CD4-positive, alpha-beta T cell treated with Interleukin-15 for 1 hour (primary cell): ENCODE results near the gene GANAB.
"Not testable (repeated sequence)": the region's sequence is repeated elsewhere in the genome, so short reads cannot be mapped to it uniquely, and the experiment has no call there.

Experiments used
- DNase-seq: peaks from one replicate; pipeline ENCODE4 v3.0.0-alpha.2; 2020

GANAB gene

DNA sequence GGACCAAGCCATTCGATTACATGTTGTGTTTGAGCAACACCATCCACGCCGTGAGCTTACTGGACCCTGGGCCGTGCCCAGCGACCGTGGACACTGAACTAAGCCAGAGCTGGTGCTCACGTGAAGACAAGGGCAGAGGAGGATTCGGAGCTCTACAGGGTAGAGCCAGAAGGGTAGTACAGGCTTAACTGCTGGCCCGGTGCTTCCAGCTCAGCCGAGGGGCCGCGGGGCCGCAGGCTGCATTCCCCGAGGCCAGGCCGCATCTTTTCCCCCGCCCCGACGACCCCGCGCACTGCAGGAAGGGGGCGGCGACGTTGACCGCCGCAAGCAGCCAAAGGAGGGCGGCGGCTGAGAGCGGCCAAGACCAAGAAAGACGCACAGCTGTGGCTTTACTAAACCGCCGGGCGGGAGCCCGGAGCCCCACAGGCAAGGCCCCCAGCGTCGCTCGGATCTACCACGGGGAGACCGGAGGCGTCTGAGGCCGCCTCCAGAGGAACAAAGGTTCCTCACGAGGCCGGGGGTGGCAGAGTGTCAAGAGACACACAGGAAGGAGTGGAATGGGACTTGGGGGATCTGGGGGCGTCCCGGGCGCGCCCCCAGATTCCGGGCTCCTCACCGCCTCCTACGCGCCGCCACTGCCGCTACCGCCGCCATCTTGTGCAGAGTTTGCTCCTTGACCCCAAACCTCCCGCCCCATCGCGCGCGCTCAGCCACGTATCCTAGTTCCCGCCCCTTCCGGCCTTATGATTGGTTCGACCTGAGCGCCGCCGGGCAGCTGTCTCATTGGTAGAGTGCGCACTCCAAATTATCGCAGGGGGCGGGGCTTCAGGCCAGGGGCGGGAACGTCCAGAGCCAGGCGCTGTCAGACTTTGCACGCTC is at the start of gene GANAB:
GANAB (minus strand) TSS at position 668 of the 879 bp plus-strand sequence; CDS start at position 654, 14 bp downstream.
- peak; percentile 98 for DNase-seq

DNA sequence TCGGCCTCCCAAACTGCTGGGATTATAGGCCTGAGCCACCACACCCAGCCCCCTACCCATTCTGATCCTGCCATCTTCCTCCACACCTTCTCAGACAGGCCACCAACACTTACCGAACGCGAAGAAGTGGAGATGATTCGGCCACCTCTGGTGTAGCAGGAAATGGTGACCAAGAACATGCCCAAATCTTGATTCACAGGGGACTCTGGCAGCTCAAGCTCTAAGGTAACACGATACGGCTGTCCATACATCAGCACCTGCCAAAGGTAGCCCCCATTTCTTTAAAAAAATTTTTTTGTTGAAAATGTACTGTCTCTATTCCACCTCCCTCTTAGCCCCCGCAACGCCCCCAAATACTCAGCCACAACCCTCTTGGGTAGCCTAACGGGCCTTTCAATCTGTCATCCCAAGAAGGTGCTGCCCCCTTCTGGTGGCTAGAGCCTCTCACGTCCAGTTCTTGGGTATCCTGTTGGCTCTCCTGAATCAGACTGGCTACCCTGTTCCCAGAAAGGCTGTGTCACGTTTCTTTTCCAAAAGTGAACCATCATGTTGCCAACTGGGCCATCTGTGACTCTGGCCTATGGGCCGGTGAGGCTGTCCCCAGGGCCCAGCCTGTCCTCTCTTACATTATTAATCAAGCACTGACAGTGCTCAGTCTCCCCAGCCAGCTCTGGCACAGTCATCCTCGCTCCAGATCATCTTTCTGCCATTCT is 48.2 kb upstream of the GANAB start:
- DNase-seq = peak; percentile 77

DNA sequence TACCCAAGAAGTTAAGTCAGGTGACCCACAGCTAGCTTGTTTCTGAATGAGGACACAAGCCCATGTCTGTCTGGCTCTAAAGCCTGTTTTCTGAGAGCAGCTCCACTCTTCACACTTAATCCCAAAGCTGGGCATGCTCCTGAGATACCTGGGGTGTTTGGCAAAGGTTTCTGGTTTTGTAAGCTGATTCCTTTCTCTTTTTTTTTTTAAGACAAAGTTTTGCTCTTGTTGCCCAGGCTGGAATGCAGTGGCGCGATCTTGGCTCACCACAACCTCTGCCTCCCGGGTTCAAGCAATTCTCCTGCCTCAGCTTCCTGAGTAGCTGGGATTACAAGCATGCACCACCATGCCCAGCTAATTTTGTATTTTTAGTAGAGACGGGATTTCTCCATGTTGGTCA is 47.2 kb upstream of the GANAB start:
- DNase-seq = not testable (repeated sequence)

DNA sequence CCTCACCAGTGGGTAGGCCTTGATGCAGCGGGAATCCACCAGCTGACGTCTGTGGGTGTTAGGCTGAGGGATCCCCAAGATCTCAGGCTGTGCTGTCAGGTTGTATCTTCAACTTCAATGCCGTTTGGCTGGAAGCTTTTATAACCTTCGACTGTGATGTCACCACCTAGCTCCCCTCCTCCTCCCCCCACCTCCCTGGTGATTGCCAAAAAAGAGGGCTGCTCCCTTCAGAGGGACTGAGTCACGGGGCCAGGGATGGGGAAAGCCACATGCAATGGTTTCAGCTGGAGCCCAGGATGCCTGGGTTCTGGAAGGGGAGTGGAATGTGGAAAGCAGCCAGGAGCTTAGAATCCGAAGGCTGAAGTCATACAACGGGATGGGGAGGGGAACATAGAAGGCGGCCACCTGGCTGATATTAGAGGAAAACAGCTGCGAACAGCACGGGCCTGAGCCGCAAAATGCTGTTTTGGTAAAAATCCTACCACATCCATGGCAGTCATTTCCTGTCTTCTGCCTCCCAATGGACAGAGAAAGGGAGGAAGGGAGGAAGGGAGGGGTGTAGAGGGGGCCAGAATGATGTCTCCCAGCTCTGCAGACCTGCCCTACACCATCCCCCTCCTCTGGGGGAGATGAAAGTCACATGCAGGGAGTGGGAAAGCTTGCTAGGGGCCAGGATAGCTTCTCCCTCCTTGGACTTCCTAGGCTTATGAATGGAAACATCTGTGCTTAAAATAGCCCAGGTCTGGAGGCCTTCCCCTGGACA is 43.2 kb upstream of the GANAB start, which contains the start of gene LRRN4CL:
LRRN4CL (minus strand) TSS at position 110 of the 763 bp plus-strand sequence. CDS start 1,022 bp downstream, outside the sequence.
- DNase-seq = no peak

DNA sequence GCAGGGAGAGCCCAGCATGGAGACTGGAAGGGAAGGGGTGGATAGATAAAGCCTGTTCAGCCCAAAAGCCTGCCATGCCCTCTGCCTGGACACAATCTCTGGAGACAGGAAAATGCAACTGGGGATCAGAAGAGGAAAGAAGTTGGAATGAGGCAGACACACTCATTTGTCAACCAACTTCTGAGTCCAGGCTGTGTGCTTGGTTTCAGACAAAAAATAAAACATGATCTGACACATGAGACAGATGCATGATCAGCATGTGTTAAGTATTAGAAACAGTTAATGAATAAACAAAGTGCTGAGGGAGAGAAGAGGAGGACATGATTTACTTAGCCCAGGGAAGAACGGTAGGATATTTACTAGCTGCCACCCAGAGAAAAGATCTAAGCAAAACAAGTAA is 42.1 kb upstream of the GANAB start:
- no peak for DNase-seq

DNA sequence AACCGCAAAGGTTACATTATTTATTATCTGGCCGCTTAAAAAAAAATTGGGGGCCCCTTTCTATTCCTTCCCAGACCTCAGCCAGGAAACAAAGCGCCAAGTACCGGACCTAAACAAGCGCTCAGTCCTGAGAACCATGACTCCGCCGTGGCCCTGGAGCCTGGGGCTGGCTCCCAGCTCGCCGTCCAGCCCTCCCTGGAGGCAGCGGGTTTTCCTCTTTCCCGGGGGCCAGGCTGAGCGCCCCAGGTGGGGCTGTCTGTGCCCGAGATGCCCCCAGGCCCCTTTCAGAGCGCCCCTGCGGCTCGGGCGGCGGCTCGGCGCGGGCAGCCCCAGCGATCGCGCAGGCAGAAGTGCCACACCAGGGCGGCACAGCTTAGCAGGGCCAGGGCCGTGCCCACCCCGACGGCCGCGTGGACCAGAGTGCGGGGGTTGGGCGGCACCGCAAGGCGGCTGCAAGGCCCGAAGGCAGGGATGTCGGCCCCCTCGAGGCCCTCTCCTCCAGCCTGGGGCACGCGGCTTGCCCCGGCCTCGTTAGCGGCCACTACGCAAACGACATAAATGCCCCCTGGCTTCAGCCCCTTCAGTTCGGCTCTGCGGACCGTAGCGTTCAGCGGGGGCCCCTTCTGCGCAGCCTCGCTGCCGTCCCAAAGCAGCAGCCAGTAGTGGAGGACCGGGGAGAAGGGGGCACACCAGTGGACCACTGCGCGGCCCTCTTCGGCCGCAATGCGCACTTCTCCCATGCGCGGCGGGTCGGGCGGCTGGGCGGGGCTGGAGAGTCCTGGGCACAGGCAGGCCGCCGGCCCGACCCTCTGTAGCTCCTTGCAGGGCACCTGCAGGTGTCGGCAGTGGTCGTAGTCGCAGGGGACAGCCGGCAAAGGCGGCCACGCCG is 41.3 kb upstream of the GANAB start:
- no peak for DNase-seq

DNA sequence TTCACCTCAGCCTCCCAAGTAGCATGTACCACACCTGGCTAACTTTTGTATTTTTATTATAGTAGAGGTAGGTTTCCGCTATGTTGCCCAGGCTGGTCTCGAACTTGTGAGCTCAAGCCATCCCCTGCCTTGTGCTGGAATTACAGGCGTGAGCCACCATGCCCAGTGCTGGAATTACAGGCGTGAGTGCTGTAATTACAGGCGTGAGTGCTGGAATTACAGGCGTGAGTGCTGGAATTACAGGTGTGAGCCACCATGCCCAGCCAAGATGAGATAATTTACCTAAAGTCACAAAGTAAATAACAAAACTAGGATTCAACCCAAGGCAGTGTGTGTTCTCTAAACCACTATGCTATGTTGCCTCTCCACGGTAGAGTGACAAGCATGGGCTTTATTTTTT is 36.1 kb upstream of the GANAB start:
- no peak for DNase-seq

DNA sequence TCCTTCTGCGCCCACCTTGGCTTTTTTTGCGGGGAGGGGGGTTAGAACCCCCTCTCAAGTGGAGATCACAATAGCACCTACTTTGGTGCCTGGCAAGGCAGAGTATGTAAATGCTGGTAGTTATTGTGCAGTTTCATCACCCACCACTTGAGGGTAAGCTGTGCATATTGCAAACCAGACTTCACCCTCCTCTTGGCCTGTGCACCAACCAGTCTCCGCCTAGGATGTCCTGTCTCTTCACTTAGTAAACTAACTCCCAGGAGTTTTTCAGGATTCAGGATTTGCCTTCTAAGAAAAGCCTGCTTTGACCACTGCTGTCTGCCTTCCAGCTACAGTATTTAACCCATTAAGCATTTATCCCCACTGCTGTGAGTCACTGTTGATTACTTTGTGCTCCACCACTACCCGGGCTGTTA is 34.4 kb upstream of the GANAB start:
- DNase-seq = peak; percentile 33

DNA sequence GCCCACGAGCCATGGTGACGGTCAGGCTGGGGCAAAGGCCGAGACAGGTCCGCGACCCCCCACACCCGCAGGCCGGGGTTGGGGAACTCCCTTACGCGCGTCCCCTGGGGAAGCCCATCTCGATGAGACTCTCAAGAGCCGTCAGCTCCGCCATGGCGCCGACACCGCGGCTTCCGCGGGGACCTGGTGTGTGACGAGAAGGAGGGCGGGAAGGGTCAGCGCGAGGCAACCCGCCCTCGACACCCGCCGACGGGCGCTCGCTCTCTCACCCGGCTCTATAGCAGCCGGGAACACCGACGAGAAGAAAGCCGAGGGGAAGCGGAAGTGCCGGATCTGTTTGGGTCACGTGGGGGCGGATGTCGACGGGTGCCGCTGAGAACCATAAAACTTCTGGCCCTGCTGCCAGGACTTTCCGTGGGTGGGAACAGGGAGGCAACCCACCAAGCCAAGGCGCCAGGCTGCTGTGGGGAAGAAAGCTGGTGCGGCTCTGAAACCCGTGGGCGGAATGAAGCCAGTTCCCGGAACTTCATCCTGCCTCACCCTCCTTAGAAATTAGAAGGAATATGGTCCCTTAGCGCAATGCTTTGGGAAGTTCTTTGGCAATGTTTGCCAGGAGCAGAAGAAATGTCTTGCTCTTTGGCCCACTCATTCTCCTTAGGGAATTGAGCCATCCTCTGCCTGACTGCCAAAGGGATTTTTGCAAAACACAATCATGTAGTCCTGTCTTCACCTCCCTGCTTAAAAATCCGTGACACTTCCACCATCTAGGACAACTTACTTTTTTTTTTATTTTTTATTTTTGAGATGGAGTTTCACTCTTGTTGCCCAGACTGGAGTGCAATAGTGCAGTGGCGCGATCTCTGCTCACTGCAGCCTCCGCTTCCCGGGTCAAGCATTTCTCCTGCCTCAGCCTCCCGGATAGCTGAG is 32.6 kb upstream of the GANAB start, which contains the start of gene UBXN1:
UBXN1 (minus strand) TSS at position 304 of the 927 bp plus-strand sequence; CDS start at position 154, 150 bp downstream.
- DNase-seq = peak; percentile 84

DNA sequence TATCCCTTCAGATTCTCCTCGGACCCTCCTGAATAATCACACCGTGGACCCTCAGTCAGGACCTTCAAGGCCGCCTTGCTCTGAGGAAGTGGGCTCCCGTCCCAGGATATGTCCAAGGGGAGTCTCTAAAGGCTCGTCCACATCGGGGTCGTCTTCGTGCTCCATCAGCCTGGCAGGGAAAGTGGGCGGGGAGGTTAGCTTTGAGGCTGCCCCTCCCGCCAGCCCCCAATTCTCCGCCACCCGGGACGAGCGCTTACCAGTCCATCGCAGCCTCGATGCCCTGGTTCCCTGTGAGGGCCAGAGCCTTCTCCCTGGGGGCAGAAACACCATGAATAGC is 32.0 kb upstream of the GANAB start:
- no peak for DNase-seq

DNA sequence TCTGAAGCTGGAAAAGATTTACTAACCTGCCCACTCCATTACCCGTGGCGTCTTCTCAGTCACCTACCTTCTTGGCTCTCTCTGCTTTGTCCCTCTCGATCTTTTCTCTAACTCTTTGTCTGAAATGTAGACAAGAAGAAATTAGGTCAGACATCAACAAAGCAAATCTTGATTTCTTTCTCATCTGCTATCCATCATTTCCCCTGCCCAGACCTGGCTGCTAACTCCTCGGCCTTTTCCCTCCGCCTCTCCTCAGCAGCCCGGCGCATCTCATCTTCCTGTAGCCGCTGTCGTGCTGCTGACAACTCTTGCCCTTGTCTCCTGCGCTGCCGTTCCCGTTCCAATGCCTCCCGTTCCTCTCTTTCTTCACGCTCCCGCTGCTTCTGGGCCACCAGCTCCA is 31.3 kb upstream of the GANAB start:
- DNase-seq = no peak

DNA sequence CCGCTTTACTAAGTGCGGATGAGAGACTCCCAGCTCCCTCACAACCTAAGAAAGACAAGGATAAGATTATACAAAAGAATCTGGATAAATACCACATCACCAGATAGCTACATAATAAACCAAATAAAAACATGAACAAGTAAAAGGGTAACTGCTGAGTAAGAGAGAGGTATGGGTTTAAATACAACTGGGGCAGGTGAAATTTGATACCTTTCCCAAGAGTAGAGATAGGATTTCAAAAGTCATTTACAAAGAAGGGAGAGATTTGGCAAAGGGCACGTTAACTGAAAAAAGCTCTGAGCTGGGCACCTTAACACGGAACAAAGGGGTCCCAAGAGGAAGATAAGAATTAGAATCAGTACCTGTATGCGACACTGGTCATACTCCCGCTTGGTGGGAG is 30.7 kb upstream of the GANAB start:
- DNase-seq = no peak

DNA sequence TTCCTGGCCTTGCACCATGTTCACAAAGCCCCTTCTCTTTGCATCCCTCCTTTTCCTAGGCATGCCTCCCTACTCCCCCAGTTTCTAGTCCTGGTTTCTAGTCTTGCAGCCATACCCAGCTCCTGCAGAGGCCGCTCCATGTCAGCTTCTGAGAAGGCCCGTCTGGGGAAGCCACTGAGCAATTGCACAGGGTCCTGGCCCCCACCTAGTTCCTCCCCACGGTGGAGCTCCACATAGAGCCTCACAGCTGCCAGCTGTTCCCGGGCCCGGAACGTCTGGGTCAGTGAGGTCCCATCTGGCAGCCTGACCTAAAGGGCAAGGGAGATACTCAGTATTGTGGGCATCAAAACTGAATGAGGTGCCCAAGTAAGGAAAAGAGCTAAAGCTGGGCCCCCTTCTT is 30.3 kb upstream of the GANAB start:
- DNase-seq = no peak

DNA sequence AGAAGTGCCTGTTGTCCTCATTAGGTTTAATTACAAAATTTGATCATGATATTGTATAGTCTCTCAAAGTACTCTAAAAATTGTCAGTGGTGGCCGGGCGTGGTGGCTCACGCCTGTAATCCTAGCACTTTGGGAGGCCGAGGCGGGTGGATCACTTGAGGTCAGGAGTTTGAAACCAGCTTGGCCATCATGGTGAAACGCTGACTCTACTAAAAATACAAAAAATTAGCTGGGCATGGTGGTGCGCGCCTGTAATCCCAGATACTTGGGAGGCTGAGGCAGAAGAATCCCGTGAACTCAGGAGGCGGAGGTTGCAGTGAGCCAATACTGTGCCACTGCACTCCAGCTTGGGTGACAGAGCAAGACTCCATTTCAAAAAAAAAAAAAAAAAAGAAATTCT is 29.0 kb upstream of the GANAB start:
- not testable (repeated sequence) for DNase-seq

DNA sequence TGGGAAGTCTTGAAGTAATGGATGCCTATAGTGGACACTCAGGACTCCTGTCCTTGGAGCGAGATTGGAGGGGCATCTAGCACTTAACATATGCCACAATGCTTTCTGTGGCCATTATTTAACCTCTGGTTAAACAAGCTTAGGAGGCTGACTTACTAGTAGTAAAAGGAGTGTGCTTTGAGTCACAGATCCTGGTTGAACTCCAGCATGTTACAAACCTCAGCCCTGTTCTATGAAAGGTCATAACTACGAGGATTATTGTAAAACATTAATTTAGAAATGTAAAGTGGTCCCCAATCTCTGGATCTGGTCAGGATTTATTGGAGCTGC is 26.7 kb upstream of the GANAB start:
- no peak for DNase-seq

DNA sequence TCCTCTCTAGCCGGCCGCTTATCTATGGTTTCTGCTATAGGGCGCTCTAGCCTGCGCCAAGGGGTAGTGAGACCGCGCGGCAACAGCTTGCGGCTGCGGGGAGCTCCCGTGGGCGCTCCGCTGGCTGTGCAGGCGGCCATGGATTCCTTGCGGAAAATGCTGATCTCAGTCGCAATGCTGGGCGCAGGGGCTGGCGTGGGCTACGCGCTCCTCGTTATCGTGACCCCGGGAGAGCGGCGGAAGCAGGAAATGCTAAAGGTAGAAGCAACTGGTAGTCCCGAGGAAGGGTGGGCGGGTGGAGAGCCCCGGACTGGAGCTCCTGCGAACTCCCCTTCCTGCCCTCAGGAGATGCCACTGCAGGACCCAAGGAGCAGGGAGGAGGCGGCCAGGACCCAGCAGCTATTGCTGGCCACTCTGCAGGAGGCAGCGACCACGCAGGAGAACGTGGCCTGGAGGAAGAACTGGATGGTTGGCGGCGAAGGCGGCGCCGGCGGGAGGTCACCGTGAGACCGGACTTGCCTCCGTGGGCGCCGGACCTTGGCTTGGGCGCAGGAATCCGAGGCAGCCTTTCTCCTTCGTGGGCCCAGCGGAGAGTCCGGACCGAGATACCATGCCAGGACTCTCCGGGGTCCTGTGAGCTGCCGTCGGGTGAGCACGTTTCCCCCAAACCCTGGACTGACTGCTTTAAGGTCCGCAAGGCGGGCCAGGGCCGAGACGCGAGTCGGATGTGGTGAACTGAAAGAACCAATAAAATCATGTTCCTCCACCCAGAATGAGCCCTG is 25.4 kb upstream of the GANAB start, which contains the start of the genes LBHD1 and UQCC3:
LBHD1 (minus strand) TSS at position 660 of the 782 bp plus-strand sequence. CDS start 2,236 bp downstream, outside the sequence.
UQCC3 (plus strand) TSS at position 66 of the 782 bp plus-strand sequence; CDS start at position 139, 73 bp downstream.
- peak; percentile 77 for DNase-seq

DNA sequence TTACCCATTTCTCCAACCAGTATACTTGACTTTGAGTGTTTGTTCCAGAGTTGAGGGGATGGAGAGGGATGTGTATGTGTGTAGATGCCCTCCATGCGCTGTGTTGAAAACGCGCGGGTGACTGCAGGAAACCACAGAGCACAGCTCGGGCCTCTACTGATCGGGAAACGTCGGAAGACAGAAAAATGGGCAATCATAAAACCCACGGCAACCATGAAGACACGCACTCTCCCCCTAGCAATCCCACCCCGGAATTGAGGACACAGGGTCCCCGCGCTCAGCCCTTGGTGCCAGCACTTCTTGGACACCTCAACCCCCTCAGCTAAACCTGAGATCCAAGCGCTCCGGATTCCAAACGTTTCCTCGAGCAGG is 24.8 kb upstream of the GANAB start:
- no peak for DNase-seq

DNA sequence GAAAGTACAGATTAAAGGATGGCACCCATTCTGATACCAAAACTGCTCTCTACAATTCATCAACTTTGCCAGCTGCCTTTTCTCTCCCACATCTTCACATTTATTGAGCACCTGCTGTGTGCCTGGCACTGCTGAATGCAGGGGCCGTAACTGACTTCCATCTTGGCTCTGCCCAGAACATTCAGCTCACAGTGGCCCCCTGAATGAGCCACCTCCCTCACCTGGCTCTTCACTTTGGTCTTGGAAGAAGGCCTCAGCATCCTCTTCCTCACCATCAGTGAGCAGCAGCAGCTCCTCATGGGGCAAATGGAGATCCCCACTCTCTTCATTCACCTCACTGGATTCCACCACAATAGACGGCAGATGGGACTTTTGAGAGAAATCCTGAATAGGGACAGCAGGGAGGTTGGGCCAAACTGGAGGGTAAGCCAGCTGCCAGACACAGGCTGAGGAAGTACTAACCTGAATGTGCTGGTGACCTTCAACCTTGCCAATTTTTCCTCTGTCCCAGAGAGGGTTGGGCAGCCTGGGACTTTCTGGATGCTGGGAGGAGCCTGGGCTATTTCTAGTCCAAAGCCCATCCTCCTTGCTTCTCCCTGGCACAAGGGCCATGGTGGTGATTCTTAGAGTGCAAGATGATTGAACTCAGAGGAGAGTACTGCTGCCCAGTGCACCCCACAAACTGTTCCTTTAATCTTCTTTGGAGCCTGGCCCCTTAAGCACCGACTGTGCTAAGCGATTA is 23.2 kb upstream of the GANAB start:
- no peak for DNase-seq

DNA sequence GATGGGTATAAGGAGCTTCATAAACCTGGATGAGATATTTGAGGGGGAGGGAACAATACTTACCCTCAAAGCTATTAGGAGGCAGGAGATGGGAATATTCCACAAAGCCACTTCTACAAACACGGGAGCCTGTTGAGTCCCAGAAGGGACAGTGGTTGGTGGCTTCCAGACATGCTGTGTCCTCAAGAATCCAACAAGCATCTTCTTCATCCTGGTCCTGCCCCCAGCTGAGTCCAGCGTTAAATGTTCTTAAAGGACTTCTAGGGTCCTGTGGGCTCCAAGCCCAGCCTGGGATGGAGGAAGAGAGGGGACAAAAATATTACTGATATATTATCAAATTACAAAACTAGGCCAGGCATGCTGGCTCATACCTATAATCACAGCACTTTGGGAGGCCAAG is 21.0 kb upstream of the GANAB start:
- DNase-seq = no peak
